DOHH2 (cell line): Measurements from ENCODE around the gene PLK2.

Source experiments
- H3F3A ChIP-seq: fragments of 200-600 bp; sonication (generic), shearing (Covaris generic); 2 replicates; pipeline ENCODE4 v1.6.0; 2016; ENCODE audit warnings: antibody characterized with exemption, mild to moderate bottlenecking; ENCODE audit not compliant: control insufficient read depth, insufficient read depth
- H3K27ac ChIP-seq: fragments of 200-600 bp; sonication (generic); 2 replicates; pipeline ENCODE4 v1.5.1; 2014; ENCODE audit warnings: low read depth, mild to moderate bottlenecking, low read length, moderate library complexity
- H3K27me3 ChIP-seq: fragments of 200-600 bp; sonication (generic); 2 replicates; pipeline ENCODE4 v1.6.1; 2014; ENCODE audit warnings: mild to moderate bottlenecking, low read length, mixed read lengths; ENCODE audit not compliant: control insufficient read depth
- H3K36me3 ChIP-seq: fragments of 200-600 bp; sonication (generic); 2 replicates; pipeline ENCODE4 v1.6.1; 2014; ENCODE audit warnings: mild to moderate bottlenecking, low read length, moderate library complexity, mixed read lengths; ENCODE audit not compliant: control insufficient read depth
- H3K4me1 ChIP-seq: fragments of 200-600 bp; sonication (generic); 2 replicates; pipeline ENCODE4 v1.6.1; 2014; ENCODE audit warnings: mild to moderate bottlenecking, low read length, mixed read lengths; ENCODE audit not compliant: control insufficient read depth
- H3K4me2 ChIP-seq: fragments of 200-600 bp; sonication (generic); 2 replicates; pipeline ENCODE4 v1.6.0; 2014; ENCODE audit warnings: mild to moderate bottlenecking, low read length, moderate library complexity
- H3K4me3 ChIP-seq: fragments of 200-600 bp; sonication (generic); 2 replicates; pipeline ENCODE4 v1.5.1; 2014; ENCODE audit warnings: mild to moderate bottlenecking, low read length, mixed read lengths
- H3K79me2 ChIP-seq: fragments of 200-600 bp; sonication (generic); 2 replicates; pipeline ENCODE4 v1.6.1; 2014; ENCODE audit warnings: mild to moderate bottlenecking, low read length, mixed read lengths; ENCODE audit not compliant: control insufficient read depth
- H3K9me2 ChIP-seq: fragments of 200-600 bp; sonication (generic); replicated peaks from 2 replicates; pipeline ENCODE4 v1.6.1; 2014; ENCODE audit warnings: mild to moderate bottlenecking, low read length, mixed read lengths; ENCODE audit not compliant: control insufficient read depth
- H3K9me3 ChIP-seq: fragments of 200-600 bp; sonication (generic); 2 replicates; pipeline ENCODE4 v1.6.1; 2014; ENCODE audit warnings: antibody characterized with exemption, low read length, mixed read lengths; ENCODE audit not compliant: control insufficient read depth, insufficient read depth
- H4K20me1 ChIP-seq: fragments of 200-600 bp; sonication (generic); 2 replicates; pipeline ENCODE4 v1.6.0; 2014; ENCODE audit warnings: low read depth, mild to moderate bottlenecking, antibody characterized with exemption, low read length, moderate library complexity; ENCODE audit not compliant: control insufficient read depth, insufficient read depth
- CTCF ChIP-seq: fragments of 200-600 bp; sonication (generic); IDR thresholded peaks from one replicate; pipeline ENCODE4 v1.5.1; 2014; ENCODE audit warnings: antibody characterized with exemption, mild to moderate bottlenecking, low read depth, low read length; ENCODE audit not compliant: poor library complexity, severe bottlenecking
- EZH2phosphoT487 ChIP-seq: fragments of 200-600 bp; sonication (generic); IDR thresholded peaks from 2 replicates; pipeline ENCODE4 v1.6.1; 2017; ENCODE audit warnings: borderline replicate concordance, mild to moderate bottlenecking, antibody characterized with exemption, low read length, moderate library complexity, mixed read lengths

The PLK2 gene

GRCh38 chr5:58499941-58500340, 40.1 kb upstream of the PLK2 start:
- Histone ChIP-seq H3K79me2 (no peaks in the 10 kb centered on the region), H3K9me3 (no peaks in the 10 kb centered on the region), H3K4me2 (peak overlapping the region; percentile 55), H3K4me1 (peaks cover 27% of the 10 kb centered on the region), H3K4me3 (peak overlapping the region; percentile 45), H3K27me3 (peaks cover 7% of the 10 kb centered on the region), H3K36me3 (peaks cover 10% of the 10 kb centered on the region), H4K20me1 (no peaks in the 10 kb centered on the region), H3F3A (no peaks in the 10 kb centered on the region), H3K27ac (peak overlapping the region; percentile 36; the same call in 1 of the 2 replicates), H3K9me2 (no peaks in the 10 kb centered on the region; the same call in 1 of the 2 replicates)
- TF ChIP-seq EZH2phosphoT487: no peak
- TF ChIP-seq CTCF: no peak

GRCh38 chr5:58499231-58499630, 39.3 kb upstream of the PLK2 start:
- H3K27ac ChIP-seq: no peak overlapping the region; the same call in 1 of the 2 replicates

GRCh38 chr5:58498340-58498942, 38.6 kb upstream of the PLK2 start:
- Histone ChIP-seq H3K9me2 (no peaks in the 10 kb centered on the region; the same call in 1 of the 2 replicates), H3K36me3 (peaks cover 25% of the 10 kb centered on the region), H3F3A (no peaks in the 10 kb centered on the region), H3K4me3 (no peak overlapping the region), H4K20me1 (no peaks in the 10 kb centered on the region), H3K27ac (no peak overlapping the region), H3K9me3 (no peaks in the 10 kb centered on the region), H3K27me3 (no peaks in the 10 kb centered on the region; the same call in 1 of the 2 replicates), H3K4me1 (peaks cover 28% of the 10 kb centered on the region), H3K4me2 (no peak overlapping the region), H3K79me2 (0 out of 2 replicates have a peak, but pooled peaks cover 2% of the 10 kb centered on the region)
- peak; percentile 59 for TF ChIP-seq CTCF
- no peak for TF ChIP-seq EZH2phosphoT487

More at GRCh38 chr5:58499231-58499630, 39.3 kb upstream of the PLK2 start:
- Histone ChIP-seq H3K9me3 (no peaks in the 10 kb centered on the region), H3K4me2 (peak overlapping the region; percentile 55), H3K4me3 (no peak overlapping the region), H3F3A (no peaks in the 10 kb centered on the region), H3K9me2 (no peaks in the 10 kb centered on the region; the same call in 1 of the 2 replicates), H4K20me1 (no peaks in the 10 kb centered on the region), H3K4me1 (peaks cover 27% of the 10 kb centered on the region), H3K79me2 (no peaks in the 10 kb centered on the region), H3K36me3 (peaks cover 17% of the 10 kb centered on the region), H3K27me3 (peaks cover 3% of the 10 kb centered on the region; the same call in 1 of the 2 replicates)
- TF ChIP-seq CTCF (no peak), EZH2phosphoT487 (no peak)
